SU-DHL-6 (cell line): ENCODE results near the gene HIP1R.

Experiments used
- H2AFZ ChIP-seq: fragments of 200-600 bp; sonication (generic); 2 replicates; pipeline ENCODE4 v1.6.1; 2014; ENCODE audit warnings: low read depth, mild to moderate bottlenecking, moderate library complexity, mixed read lengths, antibody characterized with exemption, low read length; ENCODE audit not compliant: severe bottlenecking
- H3F3A ChIP-seq: fragments of 200-600 bp; shearing (Covaris generic); 2 replicates; pipeline ENCODE4 v1.6.0; 2016; ENCODE audit warnings: antibody characterized with exemption, mild to moderate bottlenecking; ENCODE audit not compliant: insufficient read depth
- H3K27ac ChIP-seq: fragments of 200-600 bp; sonication (generic); 2 replicates; pipeline ENCODE4 v1.5.1; 2016; ENCODE audit warnings: low read depth, mild to moderate bottlenecking, low read length, moderate library complexity, mixed read lengths
- H3K27me3 ChIP-seq: fragments of 200-600 bp; sonication (generic), shearing (Covaris generic); 2 replicates; pipeline ENCODE4 v1.6.0; 2014; ENCODE audit warnings: mild to moderate bottlenecking, low read length
- H3K36me3 ChIP-seq: fragments of 200-600 bp; sonication (generic); 2 replicates; pipeline ENCODE4 v1.6.1; 2014; ENCODE audit warnings: mild to moderate bottlenecking, low read length, mixed read lengths
- H3K4me2 ChIP-seq: fragments of 300-600, 200-600 bp; shearing (Covaris generic), sonication (generic); 2 replicates; pipeline ENCODE4 v1.6.0; 2014; ENCODE audit warnings: low read length, low read depth, mild to moderate bottlenecking; ENCODE audit not compliant: poor library complexity, severe bottlenecking
- H3K4me3 ChIP-seq: fragments of 200-600 bp; sonication (generic); 2 replicates; pipeline ENCODE4 v1.5.1; 2014; ENCODE audit warnings: antibody characterized with exemption, low read length, mild to moderate bottlenecking, mixed read lengths; ENCODE audit not compliant: insufficient read depth, poor library complexity, severe bottlenecking
- H3K79me2 ChIP-seq: fragments of 200-600 bp; sonication (generic); 2 replicates; pipeline ENCODE4 v1.6.1; 2014; ENCODE audit warnings: mild to moderate bottlenecking, low read length, moderate library complexity; ENCODE audit not compliant: insufficient read depth
- H3K9ac ChIP-seq: fragments of 200-600 bp; sonication (generic); 2 replicates; pipeline ENCODE4 v1.7.0; 2014; ENCODE audit warnings: mild to moderate bottlenecking, low read length
- H3K9me2 ChIP-seq: fragments of 200-600 bp; sonication (generic); replicated peaks from 2 replicates; pipeline ENCODE4 v1.6.1; 2014; ENCODE audit warnings: low read length; ENCODE audit not compliant: insufficient read depth
- H3K9me3 ChIP-seq: fragments of 200-600 bp; sonication (generic); 2 replicates; pipeline ENCODE4 v1.6.1; 2014; ENCODE audit warnings: low read length, mixed read lengths; ENCODE audit not compliant: insufficient read depth
- H4K20me1 ChIP-seq: fragments of 200-600 bp; sonication (generic); 2 replicates; pipeline ENCODE4 v1.6.1; 2014; ENCODE audit warnings: low read depth, mild to moderate bottlenecking, antibody characterized with exemption, low read length, moderate library complexity, mixed read lengths
- CTCF ChIP-seq: fragments of 200-600 bp; sonication (generic); IDR thresholded peaks from one replicate; pipeline ENCODE4 v1.5.1; 2017; ENCODE audit warnings: antibody characterized with exemption, mild to moderate bottlenecking, low read length, moderate library complexity; ENCODE audit not compliant: insufficient read depth, poor library complexity, severe bottlenecking
- EZH2phosphoT487 ChIP-seq: fragments of 200-600 bp; sonication (generic), shearing (Covaris generic); conservative IDR thresholded peaks from 2 replicates; pipeline ENCODE4 v1.6.1; 2018; ENCODE audit warnings: mild to moderate bottlenecking, antibody characterized with exemption, low read length, moderate library complexity, mixed read lengths

HIP1R gene

GRCh38 chr12:122860040-122860853 is 25.0 kb downstream of the HIP1R start:
- H3K9ac ChIP-seq = no peak overlapping the region
- H2AFZ ChIP-seq = no peak overlapping the region
- H3K27me3 ChIP-seq = no peaks in the 10 kb centered on the region
- no peak overlapping the region for H3K27ac ChIP-seq
- H3K36me3 ChIP-seq = no peaks in the 10 kb centered on the region
- no peak overlapping the region for H3K4me2 ChIP-seq
- H3K4me3 ChIP-seq = no peak overlapping the region
- TF ChIP-seq CTCF (peak; percentile 87), EZH2phosphoT487 (no peak)
- H3F3A ChIP-seq = no peaks in the 10 kb centered on the region
- H4K20me1 ChIP-seq = no peaks in the 10 kb centered on the region
- no peaks in the 10 kb centered on the region for H3K9me2 ChIP-seq
- no peaks in the 10 kb centered on the region for H3K9me3 ChIP-seq
- no peaks in the 10 kb centered on the region for H3K79me2 ChIP-seq

- Histone ChIP-seq H4K20me1 (no peaks in the 10 kb centered on the region), H3K4me3 (no peak overlapping the region), H3K27ac (no peak overlapping the region), H2AFZ (no peak overlapping the region), H3K9me2 (no peaks in the 10 kb centered on the region), H3K79me2 (no peaks in the 10 kb centered on the region), H3K27me3 (no peaks in the 10 kb centered on the region), H3F3A (no peaks in the 10 kb centered on the region), H3K9ac (no peak overlapping the region), H3K36me3 (no peaks in the 10 kb centered on the region), H3K4me2 (no peak overlapping the region), H3K9me3 (no peaks in the 10 kb centered on the region)
- TF ChIP-seq CTCF (no peak), EZH2phosphoT487 (no peak)
Measured at GRCh38 chr12:122860854-122861586, 25.8 kb downstream of the HIP1R start.

GRCh38 chr12:122861587-122861970 is 26.3 kb downstream of the HIP1R start:
- Histone ChIP-seq H3K9me3 (no peaks in the 10 kb centered on the region), H3K9me2 (no peaks in the 10 kb centered on the region), H4K20me1 (no peaks in the 10 kb centered on the region), H3K4me2 (no peak overlapping the region), H3K79me2 (no peaks in the 10 kb centered on the region), H3K9ac (no peak overlapping the region), H3F3A (no peaks in the 10 kb centered on the region), H3K27me3 (no peaks in the 10 kb centered on the region), H2AFZ (no peak overlapping the region), H3K4me3 (no peak overlapping the region), H3K27ac (no peak overlapping the region), H3K36me3 (no peaks in the 10 kb centered on the region)
- TF ChIP-seq CTCF (no peak), EZH2phosphoT487 (no peak)
